Raji (cell line): Measurements from ENCODE around the gene ZSCAN29.

ENCODE experiments used
- POLR2A ChIP-seq: IDR thresholded peaks from 2 replicates; pipeline ENCODE4 v1.6.1; 2011; ENCODE audit warnings: low read depth, low read length, control low read depth; ENCODE audit not compliant: insufficient read depth

The ZSCAN29 gene

GRCh38 chr15:43370975-43371974, at the start of gene ZSCAN29, which contains the start of gene TUBGCP4:
Gene ZSCAN29 (minus strand): TSS chr15:43371043. CDS start chr15:43369913, 1,130 bp downstream.
Gene TUBGCP4 (plus strand): TSS chr15:43371101. CDS start chr15:43371355, 254 bp downstream.
- TF ChIP-seq POLR2A, result peak; percentile 78

- no peak for TF ChIP-seq POLR2A
These were observed 49.6 kb upstream of the ZSCAN29 start for GRCh38 chr15:43420435-43420834.

- TF ChIP-seq POLR2A, result no peak
These were observed 43.4 kb upstream of the ZSCAN29 start for GRCh38 chr15:43414196-43414595.

- no peak for TF ChIP-seq POLR2A
These were observed 41.3 kb upstream of the ZSCAN29 start for GRCh38 chr15:43412096-43412495.

- no peak for TF ChIP-seq POLR2A
These were observed 39.9 kb upstream of the ZSCAN29 start for GRCh38 chr15:43410572-43411214.

- TF ChIP-seq POLR2A, result no peak
These were observed 37.9 kb upstream of the ZSCAN29 start for GRCh38 chr15:43408789-43409188.

- TF ChIP-seq POLR2A, result no peak
These were observed 36.0 kb upstream of the ZSCAN29 start for GRCh38 chr15:43406808-43407207.

GRCh38 chr15:43406189-43406588, 35.3 kb upstream of the ZSCAN29 start:
- TF ChIP-seq POLR2A, result no peak

GRCh38 chr15:43404130-43404529, 33.3 kb upstream of the ZSCAN29 start:
- no peak for TF ChIP-seq POLR2A

- TF ChIP-seq POLR2A, result no peak
These were observed 32.8 kb upstream of the ZSCAN29 start for GRCh38 chr15:43403616-43404015.

GRCh38 chr15:43402255-43402654, 31.4 kb upstream of the ZSCAN29 start:
- no peak for TF ChIP-seq POLR2A

- no peak for TF ChIP-seq POLR2A
These were observed 19.9 kb upstream of the ZSCAN29 start for GRCh38 chr15:43390723-43391122.

- no peak for TF ChIP-seq POLR2A
These were observed 12.2 kb upstream of the ZSCAN29 start for GRCh38 chr15:43383070-43383469.

- TF ChIP-seq POLR2A, result no peak
These were observed 11.5 kb upstream of the ZSCAN29 start for GRCh38 chr15:43382310-43382709.

GRCh38 chr15:43378601-43379000, 7.8 kb upstream of the ZSCAN29 start:
- no peak for TF ChIP-seq POLR2A
